Activated naive CD4-positive, alpha-beta T cell treated with anti-CD3 and anti-CD28 coated beads, Interleukin-2, amount 50 U/mL, for 16 hours (primary cell): Measurements from ENCODE around the gene DPYSL3.

ENCODE experiments used
- DNase-seq: peaks from one replicate; pipeline ENCODE4 v3.0.0-alpha.2; 2020

DPYSL3 gene

DNA sequence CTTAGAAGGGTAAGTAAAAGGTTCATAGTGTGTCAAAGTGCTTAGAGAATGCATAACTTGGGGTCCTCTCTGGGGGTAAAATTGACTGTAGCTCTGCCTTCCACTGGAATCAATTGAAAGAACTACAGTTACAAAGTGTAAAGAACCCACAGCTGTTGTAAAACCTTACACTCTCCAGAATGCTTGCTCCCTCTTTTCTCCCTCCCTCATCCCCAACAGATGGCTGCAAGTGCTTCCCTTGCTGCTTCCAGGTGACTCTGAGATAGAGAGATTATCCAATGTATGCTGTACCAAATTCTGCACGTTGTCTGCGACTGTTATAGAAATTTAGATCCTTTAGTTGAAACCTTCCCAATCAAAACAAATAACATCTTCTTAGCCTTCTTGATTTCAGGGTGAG is 149.1 kb downstream of the DPYSL3 start:
- no peak for DNase-seq

GRCh38 chr5:147359581-147359980 is 150.3 kb downstream of the DPYSL3 start:
- DNase-seq = no peak

DNA sequence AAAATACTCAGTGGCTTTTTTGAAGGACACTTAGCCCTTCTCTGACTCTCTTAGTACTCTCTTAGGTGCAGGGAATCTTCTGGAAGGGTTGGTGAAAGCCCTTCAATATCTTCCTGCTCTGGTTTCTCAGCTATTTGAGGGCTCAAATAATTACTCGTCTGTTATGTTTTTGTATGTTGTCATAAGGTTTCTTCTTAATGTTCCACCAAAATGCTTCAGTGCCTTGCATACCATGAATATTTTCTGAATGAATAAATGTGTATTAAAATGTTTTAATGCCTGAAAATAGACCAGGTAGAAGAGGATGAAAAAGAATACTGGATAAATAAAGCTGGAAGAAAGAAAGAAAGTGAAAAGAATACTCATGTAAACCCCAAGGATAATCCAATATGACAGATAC is 150.8 kb downstream of the DPYSL3 start:
- no peak for DNase-seq

DNA sequence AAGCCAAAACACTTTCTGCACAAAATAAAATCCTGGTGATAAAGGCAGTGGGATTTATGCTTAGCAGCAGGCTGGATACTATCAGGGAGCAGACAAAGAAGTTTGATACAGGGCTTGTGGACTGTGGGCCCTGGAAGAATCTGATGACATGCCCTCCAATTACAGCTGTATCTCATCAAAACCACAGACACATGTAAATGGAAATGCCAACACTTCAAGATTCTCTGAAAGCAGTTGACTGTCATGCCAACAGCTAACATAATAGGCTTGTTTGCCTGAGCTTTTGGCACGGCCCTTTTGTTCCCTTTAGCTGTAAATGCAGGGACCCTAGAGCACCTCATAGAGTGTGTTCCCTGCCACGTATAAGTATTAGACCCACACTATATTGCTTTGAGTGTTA is 160.6 kb downstream of the DPYSL3 start:
- DNase-seq = no peak

GRCh38 chr5:147348451-147348850 is 161.4 kb downstream of the DPYSL3 start:
- no peak for DNase-seq

DNA sequence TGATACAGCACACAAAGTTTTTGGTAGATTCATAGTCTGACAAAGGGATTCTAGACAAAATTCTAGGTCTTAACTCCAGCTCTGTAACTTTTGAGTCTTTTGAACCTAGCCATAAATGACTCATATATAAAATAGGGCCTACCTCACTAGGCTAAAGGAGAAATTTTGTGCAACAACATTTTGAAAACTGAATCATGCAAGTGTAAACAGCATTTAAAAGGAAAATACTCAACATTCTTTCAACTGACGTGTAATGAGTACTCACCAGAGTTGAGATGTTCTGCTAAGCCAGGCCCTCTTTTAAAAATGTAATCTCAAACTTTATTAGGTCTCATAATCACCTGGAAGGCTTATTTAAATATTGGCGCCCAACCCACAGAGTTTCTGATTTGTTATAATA is 161.8 kb downstream of the DPYSL3 start:
- no peak for DNase-seq

DNA sequence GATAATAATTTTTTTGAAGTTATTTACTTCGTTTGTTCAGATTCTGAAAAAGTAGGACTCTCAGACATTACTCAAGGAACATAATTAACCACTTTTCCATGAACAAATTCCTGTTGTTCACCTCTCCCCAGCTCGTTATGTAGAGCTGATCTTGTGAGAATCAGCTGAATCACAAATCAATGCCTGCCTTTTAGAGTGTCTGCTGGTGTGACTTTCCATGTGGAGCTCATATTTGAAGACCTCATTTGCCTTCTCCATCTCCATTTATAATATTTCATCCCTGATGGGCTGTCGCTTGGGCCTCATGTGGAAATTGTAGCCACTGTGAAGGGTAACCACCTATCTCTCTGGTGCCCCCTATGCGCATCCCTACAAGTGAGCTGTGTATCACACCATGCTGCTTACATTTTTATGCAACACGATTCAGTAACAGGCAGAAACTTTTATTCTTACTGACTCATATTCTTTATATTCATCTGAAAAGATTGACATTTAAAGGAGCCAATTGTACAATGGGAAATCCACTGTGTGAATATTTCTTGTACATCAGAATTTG is 163.8 kb downstream of the DPYSL3 start:
- DNase-seq = no peak

GRCh38 chr5:147344861-147345260 is 165.0 kb downstream of the DPYSL3 start:
- DNase-seq = no peak

GRCh38 chr5:147341345-147341744 is 168.5 kb downstream of the DPYSL3 start:
- no peak for DNase-seq

DNA sequence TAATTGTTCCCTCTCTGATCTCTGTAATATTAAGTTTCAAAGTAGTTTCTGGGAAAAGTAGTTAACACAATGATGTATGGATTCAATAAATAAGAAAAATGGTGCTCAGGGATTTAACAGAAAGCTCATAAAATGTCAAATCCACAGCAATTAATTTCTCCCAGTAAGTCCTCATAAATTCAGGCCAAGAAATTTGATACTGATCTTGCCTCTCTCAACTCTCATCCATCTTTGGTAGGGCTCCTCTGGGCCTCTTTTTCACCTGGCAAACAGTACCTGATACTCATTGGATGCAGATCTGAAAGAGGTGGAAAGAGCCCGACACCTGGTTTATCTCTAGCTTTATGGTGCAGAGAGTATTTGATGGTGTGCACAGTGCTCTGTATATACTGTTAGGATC is 168.9 kb downstream of the DPYSL3 start:
- no peak for DNase-seq
